ENCODE results near the gene CGB8.

CGB8 gene

DNA sequence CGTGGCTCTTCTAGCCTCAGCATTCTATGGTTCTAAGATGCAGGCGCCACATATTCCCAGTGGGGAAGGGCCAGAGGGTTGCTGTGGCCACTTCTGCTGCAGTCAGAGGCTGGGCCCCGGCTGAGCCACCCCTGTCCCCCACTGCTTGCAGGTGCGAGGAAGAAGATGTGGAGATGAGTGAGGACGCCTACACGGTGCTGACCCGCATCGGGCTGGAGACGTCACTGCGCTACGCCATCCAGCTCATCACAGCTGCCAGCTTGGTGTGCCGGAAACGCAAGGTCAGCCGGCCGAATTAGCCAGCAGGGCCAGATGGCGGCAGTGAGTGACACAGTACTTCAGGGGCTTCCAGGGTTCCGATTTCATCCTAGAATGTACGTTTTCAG is 34.0 kb downstream of the CGB8 start:
- H3K4me3 ChIP-seq (ENCODE audit: low read depth, low read length) = no peak overlapping the region
- no peak for TF ChIP-seq POLR2A (IDR thresholded peaks at IDR 0.05; ENCODE audit: extremely low read depth, insufficient read length)
- no peak for DNase-seq (ENCODE audit: low read depth)

DNA sequence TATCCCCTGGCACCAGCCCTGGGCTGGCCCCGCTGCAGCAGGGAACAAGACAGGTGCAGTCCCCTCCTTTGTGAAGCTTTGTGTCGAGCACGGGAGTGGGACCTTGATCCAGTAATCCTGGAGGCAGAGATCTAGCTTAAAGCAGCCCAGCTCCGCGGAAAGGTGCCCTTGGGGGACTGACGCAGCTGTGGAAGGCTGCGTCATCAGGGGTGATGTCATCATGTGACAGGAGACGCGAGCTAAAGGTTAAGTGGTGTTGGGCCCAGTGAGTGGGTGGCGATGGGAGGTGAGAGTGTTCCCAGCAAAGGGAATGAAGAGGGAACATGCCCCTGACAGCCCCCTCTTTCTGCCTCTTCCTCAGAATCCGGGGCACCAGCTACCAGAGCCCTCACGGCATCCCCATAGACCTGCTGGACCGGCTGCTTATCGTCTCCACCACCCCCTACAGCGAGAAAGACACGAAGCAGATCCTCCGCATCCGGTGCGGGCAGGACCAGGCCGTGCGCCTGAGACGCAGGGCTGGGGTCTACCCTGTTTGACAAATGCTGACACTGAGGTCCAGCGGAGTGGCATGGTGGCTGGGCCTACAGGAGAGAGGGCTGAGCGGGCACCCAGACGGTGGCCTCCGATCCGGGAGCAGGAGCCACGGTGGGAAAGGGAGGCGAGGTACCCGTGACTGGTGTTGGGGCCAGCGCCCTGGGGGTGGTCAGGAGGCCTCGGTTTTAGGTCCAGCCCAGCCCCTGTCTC is 34.6 kb downstream of the CGB8 start:
- DNase-seq (ENCODE audit: low read depth) = no peak
- H3K4me3 ChIP-seq (ENCODE audit: low read depth, low read length) = no peak overlapping the region
- TF ChIP-seq, protein P1, sequence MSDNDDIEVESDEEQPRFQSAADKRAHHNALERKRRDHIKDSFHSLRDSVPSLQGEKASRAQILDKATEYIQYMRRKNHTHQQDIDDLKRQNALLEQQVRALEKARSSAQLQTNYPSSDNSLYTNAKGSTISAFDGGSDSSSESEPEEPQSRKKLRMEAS (IDR thresholded peaks at IDR 0.05; ENCODE audit: low read depth, low read length) = no peak
- no peak for TF ChIP-seq MYC (IDR thresholded peaks at IDR 0.05; ENCODE audit: low read depth, low read length)
- TF ChIP-seq POLR2A (IDR thresholded peaks at IDR 0.05; ENCODE audit: extremely low read depth, insufficient read length) = no peak

DNA sequence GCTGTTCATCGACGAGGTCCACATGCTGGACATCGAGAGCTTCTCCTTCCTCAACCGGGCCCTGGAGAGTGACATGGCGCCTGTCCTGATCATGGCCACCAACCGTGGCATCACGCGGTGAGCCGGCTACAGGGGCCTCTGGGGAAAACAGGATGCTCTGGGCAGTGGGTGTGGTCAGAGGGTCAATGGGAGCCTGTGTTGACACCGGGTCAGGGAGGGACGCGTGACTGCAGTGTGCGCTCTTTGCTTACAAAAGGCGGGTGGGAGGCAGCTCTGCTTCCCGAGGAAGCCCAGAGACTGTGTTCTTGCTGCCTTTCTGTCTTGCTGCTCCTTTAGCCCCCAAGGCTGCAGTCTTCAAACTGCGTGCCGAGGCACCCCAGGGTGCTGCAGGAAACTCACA is 37.7 kb downstream of the CGB8 start:
- H3K4me3 ChIP-seq (ENCODE audit: low read depth, low read length) = no peak overlapping the region
- DNase-seq (ENCODE audit: low read depth) = no peak
- TF ChIP-seq MYC (IDR thresholded peaks at IDR 0.05; ENCODE audit: low read depth, low read length) (no peak), POLR2A (IDR thresholded peaks at IDR 0.05; ENCODE audit: extremely low read depth, insufficient read length) (no peak), CTCF (IDR thresholded peaks at IDR 0.05; ENCODE audit: low read depth, low read length) (no peak)
- TF ChIP-seq, protein P1 (IDR thresholded peaks at IDR 0.05; ENCODE audit: low read depth, low read length) = no peak

- TF ChIP-seq CTCF (IDR thresholded peaks at IDR 0.05; ENCODE audit: low read depth, low read length) (no peak), POLR2A (IDR thresholded peaks at IDR 0.05; ENCODE audit: extremely low read depth, insufficient read length) (no peak), MYC (IDR thresholded peaks at IDR 0.05; ENCODE audit: low read depth, low read length) (no peak)
- TF ChIP-seq, protein P1 (IDR thresholded peaks at IDR 0.05; ENCODE audit: low read depth, low read length) = no peak
- H3K4me3 ChIP-seq (ENCODE audit: low read depth, low read length) = no peak overlapping the region
- DNase-seq (ENCODE audit: low read depth) = no peak
These were observed 38.5 kb downstream of the CGB8 start for GRCh38 chr19:49010453-49010852.

- TF ChIP-seq, protein P1 (IDR thresholded peaks at IDR 0.05; ENCODE audit: low read depth, low read length) = no peak
- TF ChIP-seq MYC (IDR thresholded peaks at IDR 0.05; ENCODE audit: low read depth, low read length) (no peak), POLR2A (IDR thresholded peaks at IDR 0.05; ENCODE audit: extremely low read depth, insufficient read length) (no peak), CTCF (IDR thresholded peaks at IDR 0.05; ENCODE audit: low read depth, low read length) (no peak)
- DNase-seq (ENCODE audit: low read depth) = no peak
- H3K4me3 ChIP-seq (ENCODE audit: low read depth, low read length) = no peak overlapping the region
These were observed 39.1 kb downstream of the CGB8 start for GRCh38 chr19:49009828-49010227.

- TF ChIP-seq MYC (IDR thresholded peaks at IDR 0.05; ENCODE audit: low read depth, low read length) (no peak), CTCF (IDR thresholded peaks at IDR 0.05; ENCODE audit: low read depth, low read length) (no peak), POLR2A (IDR thresholded peaks at IDR 0.05; ENCODE audit: extremely low read depth, insufficient read length) (no peak)
- TF ChIP-seq, protein P1 (IDR thresholded peaks at IDR 0.05; ENCODE audit: low read depth, low read length) = no peak
- DNase-seq (ENCODE audit: low read depth) = no peak
- no peak overlapping the region for H3K4me3 ChIP-seq (ENCODE audit: low read depth, low read length)
These were observed 42.0 kb downstream of the CGB8 start for GRCh38 chr19:49006905-49007304.
